ENCODE results near the gene GMPS. TPM values are rescaled to one million over a fixed set of nuclear protein-coding genes. Genes with fewer than 3 reads are reported as not detected.

GMPS gene
- total and polyA plus RNA-seq, 10 of the 15 experiments (the other 5 are each of a cell fraction or from before 2014, with no cell fraction given) = 33.2 to 143 (median 79.0) TPM

Other genes starting within 250 kb of the GMPS start
- gene PLCH1, start 125.6 kb upstream of the GMPS start, total RNA-seq (2014; rRNA removed) = 0.05 TPM in 1 of 2 replicates, not detected in the other
- 0.04 and 0.09 TPM in 2 replicates for gene PLCH1, start 125.6 kb upstream of the GMPS start, total RNA-seq (2014; rRNA removed; fragmentation: Illumina TruSeq; extraction: Trizol)
- gene PLCH1, start 125.6 kb upstream of the GMPS start, total RNA-seq (2021) = 0.03 and 0.05 TPM in 2 replicates
- 0.22 and 0.24 TPM in 2 replicates for gene PLCH1, start 125.6 kb upstream of the GMPS start, polyA plus RNA-seq (2011; rRNA removed)
- gene PLCH1, start 125.6 kb upstream of the GMPS start, polyA plus RNA-seq (2014; fragmentation: Illumina TruSeq; extraction: Trizol) = 0.03 and 0.06 TPM in 2 replicates
- gene PLCH1, start 125.6 kb upstream of the GMPS start, polyA plus RNA-seq (2014; fragmentation: Nextera tagmentation; extraction: Ambion mirVana) = not detected
- 0.05 TPM in 1 of 2 replicates, not detected in the other for gene PLCH1, start 125.6 kb upstream of the GMPS start, polyA plus RNA-seq (2014; rRNA removed)
- under 1 TPM in 1 of 2 experiments, not detected in 1; 0.03 TPM for gene PLCH1, start 125.6 kb upstream of the GMPS start, polyA plus RNA-seq (2016; fragmentation: Nextera tagmentation; extraction: Ambion mirVana)
- 0.62 and 0.87 TPM in 2 replicates for gene C3orf33, start 64.4 kb upstream of the GMPS start, total RNA-seq (2014; rRNA removed)
- gene C3orf33, start 64.4 kb upstream of the GMPS start, total RNA-seq (2014; rRNA removed; fragmentation: Illumina TruSeq; extraction: Trizol) = 0.89 and 1.2 TPM in 2 replicates
- 0.59 and 0.98 TPM in 2 replicates for gene C3orf33, start 64.4 kb upstream of the GMPS start, total RNA-seq (2021)
- 1.1 and 1.9 TPM in 2 replicates for gene C3orf33, start 64.4 kb upstream of the GMPS start, polyA plus RNA-seq (2011; rRNA removed)
- gene C3orf33, start 64.4 kb upstream of the GMPS start, polyA plus RNA-seq (2014; fragmentation: Illumina TruSeq; extraction: Trizol) = 1.4 and 1.6 TPM in 2 replicates
- 1 to 10 TPM in 1 of 2 experiments, under 1 TPM in 1; 0.35 to 1.7 TPM for gene C3orf33, start 64.4 kb upstream of the GMPS start, polyA plus RNA-seq (2014; fragmentation: Nextera tagmentation; extraction: Ambion mirVana)
- gene C3orf33, start 64.4 kb upstream of the GMPS start, polyA plus RNA-seq (2014; rRNA removed) = 0.60 and 0.90 TPM in 2 replicates
- under 1 TPM; 0.82 to 0.99 TPM for gene C3orf33, start 64.4 kb upstream of the GMPS start, polyA plus RNA-seq (2016; fragmentation: Nextera tagmentation; extraction: Ambion mirVana)
- 21.2 and 24.3 TPM in 2 replicates for gene SLC33A1, start 16.2 kb upstream of the GMPS start, total RNA-seq (2014; rRNA removed)
- gene SLC33A1, start 16.2 kb upstream of the GMPS start, total RNA-seq (2014; rRNA removed; fragmentation: Illumina TruSeq; extraction: Trizol) = 19.5 and 20.8 TPM in 2 replicates
- gene SLC33A1, start 16.2 kb upstream of the GMPS start, total RNA-seq (2021) = 16.8 and 18.8 TPM in 2 replicates
- 24.5 and 28.9 TPM in 2 replicates for gene SLC33A1, start 16.2 kb upstream of the GMPS start, polyA plus RNA-seq (2011; rRNA removed)
- gene SLC33A1, start 16.2 kb upstream of the GMPS start, polyA plus RNA-seq (2014; fragmentation: Illumina TruSeq; extraction: Trizol) = 15.9 and 17.4 TPM in 2 replicates
- gene SLC33A1, start 16.2 kb upstream of the GMPS start, polyA plus RNA-seq (2014; fragmentation: Nextera tagmentation; extraction: Ambion mirVana) = 1 to 10 TPM; 6.4 to 6.5 TPM
- 17.0 and 18.5 TPM in 2 replicates for gene SLC33A1, start 16.2 kb upstream of the GMPS start, polyA plus RNA-seq (2014; rRNA removed)
- 10 to 100 TPM; 24.7 to 25.2 TPM for gene SLC33A1, start 16.2 kb upstream of the GMPS start, polyA plus RNA-seq (2016; fragmentation: Nextera tagmentation; extraction: Ambion mirVana)
- gene KCNAB1, start 249.9 kb downstream of the GMPS start, total RNA-seq (2014; rRNA removed) = not detected in 2 replicates
- gene KCNAB1, start 249.9 kb downstream of the GMPS start, total RNA-seq (2014; rRNA removed; fragmentation: Illumina TruSeq; extraction: Trizol) = not detected in 2 replicates
- gene KCNAB1, start 249.9 kb downstream of the GMPS start, total RNA-seq (2021) = not detected in 2 replicates
- not detected in 2 replicates for gene KCNAB1, start 249.9 kb downstream of the GMPS start, polyA plus RNA-seq (2011; rRNA removed)
- gene KCNAB1, start 249.9 kb downstream of the GMPS start, polyA plus RNA-seq (2014; fragmentation: Illumina TruSeq; extraction: Trizol) = not detected in 2 replicates
- under 1 TPM; 0.11 to 0.34 TPM for gene KCNAB1, start 249.9 kb downstream of the GMPS start, polyA plus RNA-seq (2014; fragmentation: Nextera tagmentation; extraction: Ambion mirVana)
- not detected in 2 replicates for gene KCNAB1, start 249.9 kb downstream of the GMPS start, polyA plus RNA-seq (2014; rRNA removed)
- gene KCNAB1, start 249.9 kb downstream of the GMPS start, polyA plus RNA-seq (2016; fragmentation: Nextera tagmentation; extraction: Ambion mirVana) = under 1 TPM; 0.52 to 0.69 TPM

Measured in GM12878 (cell line).